GM12878 (cell line): Measurements from ENCODE around the gene DBNDD2. TPM values are rescaled to one million over a fixed set of nuclear protein-coding genes. Genes with fewer than 3 reads are reported as not detected.
A peak's percentile ranks its signal among the peaks of the same experiment; 100 is the strongest.

ENCODE experiments used
- CREM ChIP-seq: IDR thresholded peaks from 2 replicates; pipeline ENCODE4 v1.6.1; 2014; ENCODE audit warnings: antibody characterized with exemption, low read depth
- EP300 ChIP-seq, 2 experiments: fragments of 150-350 bp in 1 of 2; IDR thresholded peaks; 2 replicates each; pipeline ENCODE4 v1.6.1; 2011 to 2012; ENCODE audit warnings: low read depth in 2 of 2, low read length in 2 of 2, borderline replicate concordance in 1 of 2, improper control_type of control experiment in 1 of 2, inconsistent platforms in 1 of 2; ENCODE audit not compliant: control insufficient read depth in 1 of 2
- ETV6 ChIP-seq, 2 experiments: fragments of 450-650 bp in 1 of 2; IDR thresholded peaks in 1 of 2; conservative IDR thresholded peaks in 1 of 2; 2 replicates each; pipeline ENCODE4 v1.6.1; 2014; ENCODE audit warnings: antibody characterized with exemption in 1 of 2, borderline replicate concordance in 1 of 2, low read depth in 1 of 2, mild to moderate bottlenecking in 1 of 2, moderate library complexity in 1 of 2
- IKZF1 ChIP-seq: fragments of 450-650 bp; conservative IDR thresholded peaks from 2 replicates; pipeline ENCODE4 v1.6.1; 2017; ENCODE audit warnings: antibody characterized with exemption, mild to moderate bottlenecking
- IRF5 ChIP-seq: fragments of 450-650 bp; IDR thresholded peaks from 2 replicates; pipeline ENCODE4 v1.6.1; 2017; ENCODE audit warnings: borderline replicate concordance
- MEF2A ChIP-seq: IDR thresholded peaks from 2 replicates; pipeline ENCODE4 v1.6.1; 2011; ENCODE audit warnings: low read depth, mild to moderate bottlenecking, low read length, moderate library complexity; ENCODE audit not compliant: insufficient read depth
- MXI1 ChIP-seq: fragments of 150-350 bp; IDR thresholded peaks from 2 replicates; pipeline ENCODE4 v1.6.1; 2011; ENCODE audit warnings: low read depth, mild to moderate bottlenecking, inconsistent platforms, low read length, improper control_type of control experiment
- NFYA ChIP-seq: IDR thresholded peaks from 2 replicates; pipeline ENCODE4 v1.6.1; 2011; ENCODE audit warnings: low read depth, mild to moderate bottlenecking, low read length, improper control_type of control experiment, borderline replicate concordance
- POLR2A ChIP-seq: IDR thresholded peaks from 2 replicates; pipeline ENCODE4 v1.6.1; 2011; ENCODE audit warnings: low read depth, mild to moderate bottlenecking, low read length
- PRDM15 ChIP-seq: fragments of 450-650 bp; formaldehyde crosslinking; IDR thresholded peaks from 2 replicates; pipeline ENCODE4 v1.4.0; 2020; ENCODE audit warnings: mild to moderate bottlenecking, moderate library complexity
- REST ChIP-seq: IDR thresholded peaks from 2 replicates; pipeline ENCODE4 v1.6.1; 2012; ENCODE audit warnings: mild to moderate bottlenecking, low read depth, low read length
- TBL1XR1 ChIP-seq: IDR thresholded peaks from 2 replicates; pipeline ENCODE4 v1.6.1; 2012; ENCODE audit warnings: low read depth, low read length, improper control_type of control experiment
- TCF12 ChIP-seq: IDR thresholded peaks from 2 replicates; pipeline ENCODE4 v1.6.1; 2011; ENCODE audit warnings: low read depth, mild to moderate bottlenecking, low read length
- ZBTB11 ChIP-seq: fragments of 450-650 bp; formaldehyde crosslinking; IDR thresholded peaks from 2 replicates; pipeline ENCODE4 v1.5.0; 2022; ENCODE audit warnings: mild to moderate bottlenecking, missing genetic modification characterization
- ZNF207 ChIP-seq: fragments of 450-650 bp; IDR thresholded peaks from 2 replicates; pipeline ENCODE4 v1.6.1; 2014; ENCODE audit warnings: antibody characterized with exemption, mild to moderate bottlenecking, borderline replicate concordance
- ZNF24 ChIP-seq: fragments of 450-650 bp; IDR thresholded peaks from 2 replicates; pipeline ENCODE4 v1.6.1; 2017; ENCODE audit warnings: antibody characterized with exemption, mild to moderate bottlenecking
- polyA plus RNA-seq, 11 experiments: library from polyadenylated mRNA; depleted of rRNA in 4 of 11; unstranded in 6 of 11; stranded (reverse) in 5 of 11; fragments of >200 nt; fragmentation: Nextera tagmentation in 4 of 11; fragmentation: Illumina TruSeq in 1 of 11; extraction: Ambion mirVana in 4 of 11; extraction: Trizol in 1 of 11; gene quantifications; 1 replicate in 1 of 11; 2 replicates in 10 of 11; pipeline versions ENCODE4 v1.2.1 to v1.2.3, GENCODE V29; 2011 to 2016; ENCODE audit warnings: inconsistent platforms in 2 of 11, missing spikeins in 2 of 11, low read depth in 1 of 11
- total RNA-seq, 4 experiments: library from RNA; depleted of rRNA in 3 of 4; stranded (reverse); fragments of >200 nt in 3 of 4; fragmentation: Illumina TruSeq in 1 of 4; extraction: Trizol in 1 of 4; gene quantifications; 2 replicates each; pipeline versions ENCODE4 v1.2.1 to v1.2.3, GENCODE V29; 2013 to 2021

The DBNDD2 gene
- total and polyA plus RNA-seq, 10 of the 15 experiments (the other 5 are each of a cell fraction or from before 2014, with no cell fraction given): 0.17 to 5.7 (median 0.49) TPM; not detected in 1

GRCh38 chr20:45419188-45420091 lies 11.4 kb downstream of the DBNDD2 start (continued):
- TF ChIP-seq PRDM15: no peak
- TF ChIP-seq POLR2A: peak; percentile 31; the same call in 1 of the 2 replicates
- TF ChIP-seq CREM: no peak
- TF ChIP-seq ZBTB11: no peak
- peak; percentile 80 for TF ChIP-seq MXI1
- no peak for TF ChIP-seq NFYA
- TF ChIP-seq ETV6 (conservative IDR thresholded peaks at IDR 0.05 in 1 of 2, IDR thresholded peaks at IDR 0.05 in 1 of 2; ENCODE audit: borderline replicate concordance in 1 of 2, low read depth in 1 of 2): no peak
- peak; percentile 84 to 90 for TF ChIP-seq EP300 (IDR thresholded peaks at IDR 0.05; ENCODE audit: borderline replicate concordance in 1 of 2, control insufficient read depth in 1 of 2, low read depth in 2 of 2, low read length in 2 of 2)
- peak; percentile 59 for TF ChIP-seq IKZF1
- TF ChIP-seq REST: no peak
- no peak; the same call in 1 of the 2 replicates for TF ChIP-seq ZNF207
- TF ChIP-seq MEF2A: no peak
- TF ChIP-seq IRF5: no peak
- TF ChIP-seq TBL1XR1: no peak
- no peak for TF ChIP-seq ZNF24
- 0 out of 2 replicates have a peak, but pooled peaks have one; percentile 51 for TF ChIP-seq TCF12
